ENCODE data around the gene OR5B21.

The OR5B21 gene

DNA sequence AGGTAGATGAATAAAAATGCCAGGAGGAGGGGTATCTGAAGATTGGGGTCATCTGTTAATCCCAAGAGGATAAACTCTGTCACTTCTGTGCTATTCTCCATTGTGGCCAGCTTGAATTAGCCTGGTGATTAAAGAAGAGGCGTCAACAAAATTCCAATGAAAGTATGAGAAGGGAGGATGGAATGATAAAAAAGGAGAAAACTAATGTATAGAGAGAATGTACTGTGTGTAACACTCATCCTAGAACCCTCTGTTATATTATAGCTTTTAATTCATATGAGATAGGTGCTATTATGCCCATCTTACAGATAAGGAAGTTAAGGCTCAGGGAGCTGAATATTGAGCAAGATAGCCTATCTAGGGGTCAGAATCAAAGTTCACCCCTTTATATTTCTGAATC, at the start of gene OR5B21:
OR5B21 (minus strand) TSS at position 101 of the 400 bp plus-strand sequence; CDS start at position 101, 0 bp downstream.
- Histone ChIP-seq H2AFZ (ENCODE audit: low read length, unreplicated experiment) (no peak within 1 kb of the TSS), H3K4me1 (ENCODE audit: control insufficient read depth, insufficient read depth, low read length, unreplicated experiment) (no peaks in the 10 kb centered on the region), H3K79me2 (ENCODE audit: control insufficient read depth, insufficient read depth, low read length, unreplicated experiment) (no peaks in the 10 kb centered on the region), H3K27me3 (ENCODE audit: insufficient read depth, low read length) (no peaks in the 10 kb centered on the region), H3K4me3 (ENCODE audit: low read depth, low read length) (no peak within 1 kb of the TSS), H3K27ac (ENCODE audit: low read depth, low read length) (no peak within 1 kb of the TSS), H3K36me3 (ENCODE audit: insufficient read depth, low read length) (no peaks in the 10 kb centered on the region)

DNA sequence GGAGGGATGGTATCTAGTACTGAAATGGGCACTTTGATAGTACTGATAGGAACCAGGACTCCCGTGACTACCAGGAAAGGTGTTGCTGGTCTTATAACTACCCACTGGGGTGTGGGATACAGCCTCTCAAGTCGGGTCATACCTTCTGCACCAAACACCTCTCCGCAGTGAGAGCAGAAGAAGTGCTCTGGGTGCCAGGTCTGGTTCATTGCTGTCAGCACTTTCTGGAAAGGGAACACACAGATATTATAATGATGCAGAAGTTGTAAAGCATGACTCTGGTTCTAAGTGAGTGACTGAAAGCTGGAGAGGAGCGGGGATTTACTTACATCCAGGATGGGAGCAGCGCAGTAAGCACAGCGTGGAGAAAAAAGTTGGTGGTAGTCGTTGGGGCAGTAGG, 41.7 kb upstream of the OR5B21 start:
- Histone ChIP-seq H3K27ac (ENCODE audit: low read depth, low read length) (no peak overlapping the region), H3K4me3 (ENCODE audit: low read depth, low read length) (no peak overlapping the region), H3K27me3 (ENCODE audit: insufficient read depth, low read length) (no peaks in the 10 kb centered on the region), H2AFZ (ENCODE audit: low read length, unreplicated experiment) (no peak overlapping the region), H3K36me3 (ENCODE audit: insufficient read depth, low read length) (peaks cover 36% of the 10 kb centered on the region), H3K79me2 (ENCODE audit: control insufficient read depth, insufficient read depth, low read length, unreplicated experiment) (no peaks in the 10 kb centered on the region), H3K4me1 (ENCODE audit: control insufficient read depth, insufficient read depth, low read length, unreplicated experiment) (no peaks in the 10 kb centered on the region)

DNA sequence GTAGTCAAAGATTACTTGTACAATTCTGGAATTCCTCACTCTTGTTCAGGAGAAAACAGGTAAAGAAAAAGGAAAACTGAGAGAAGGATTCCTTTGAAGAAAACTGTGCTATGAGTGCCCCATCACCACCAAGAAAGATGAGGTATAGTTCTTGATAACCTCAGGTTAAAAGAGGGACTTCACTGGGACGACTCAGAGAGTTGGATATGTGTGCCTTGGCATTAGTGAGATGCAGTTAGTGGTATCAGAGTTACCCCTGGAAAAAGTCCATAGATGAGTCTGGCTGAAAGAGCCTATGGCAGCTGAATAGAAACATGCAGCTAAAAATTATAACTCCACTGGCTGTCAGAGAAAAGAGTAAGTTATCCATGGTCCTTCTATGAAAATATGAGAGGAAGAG, 38.9 kb upstream of the OR5B21 start:
- no peaks in the 10 kb centered on the region for H3K4me1 ChIP-seq (ENCODE audit: control insufficient read depth, insufficient read depth, low read length, unreplicated experiment)
- no peaks in the 10 kb centered on the region for H3K79me2 ChIP-seq (ENCODE audit: control insufficient read depth, insufficient read depth, low read length, unreplicated experiment)
- no peak overlapping the region for H3K4me3 ChIP-seq (ENCODE audit: low read depth, low read length)
- no peak overlapping the region for H3K27ac ChIP-seq (ENCODE audit: low read depth, low read length)
- no peaks in the 10 kb centered on the region for H3K27me3 ChIP-seq (ENCODE audit: insufficient read depth, low read length)
- no peak overlapping the region for H2AFZ ChIP-seq (ENCODE audit: low read length, unreplicated experiment)
- peaks cover 36% of the 10 kb centered on the region for H3K36me3 ChIP-seq (ENCODE audit: insufficient read depth, low read length)

DNA sequence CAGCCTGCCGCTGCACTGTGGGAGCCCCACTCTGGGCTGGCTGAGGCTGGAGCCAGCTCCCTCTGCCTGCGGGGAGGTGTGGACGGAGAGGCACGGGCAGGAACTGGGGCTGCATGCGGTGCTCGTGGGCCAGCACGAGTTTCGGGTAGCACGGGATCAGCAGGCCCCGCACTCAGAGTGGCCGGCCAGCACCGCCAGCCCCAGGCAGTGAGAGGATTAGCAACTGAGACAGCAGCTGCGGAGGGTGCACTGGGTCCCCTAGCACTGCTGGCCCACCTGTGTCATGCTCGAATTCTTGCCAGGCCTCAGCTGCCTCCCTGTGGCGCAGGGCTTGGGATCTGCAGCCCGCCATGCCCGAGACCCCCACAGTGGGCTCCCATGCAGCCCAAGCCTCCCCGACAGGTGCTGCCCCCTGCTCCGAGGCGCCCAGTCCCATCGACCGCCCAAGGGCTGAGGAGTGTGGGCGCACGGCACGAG, 24.0 kb upstream of the OR5B21 start:
- Histone ChIP-seq H3K27me3 (ENCODE audit: insufficient read depth, low read length) (no peaks in the 10 kb centered on the region), H3K27ac (ENCODE audit: low read depth, low read length) (no peak overlapping the region), H3K4me3 (ENCODE audit: low read depth, low read length) (no peak overlapping the region), H3K79me2 (ENCODE audit: control insufficient read depth, insufficient read depth, low read length, unreplicated experiment) (no peaks in the 10 kb centered on the region), H2AFZ (ENCODE audit: low read length, unreplicated experiment) (no peak overlapping the region), H3K36me3 (ENCODE audit: insufficient read depth, low read length) (peaks cover 3% of the 10 kb centered on the region; the same call in 1 of the 2 replicates), H3K4me1 (ENCODE audit: control insufficient read depth, insufficient read depth, low read length, unreplicated experiment) (no peaks in the 10 kb centered on the region)

DNA sequence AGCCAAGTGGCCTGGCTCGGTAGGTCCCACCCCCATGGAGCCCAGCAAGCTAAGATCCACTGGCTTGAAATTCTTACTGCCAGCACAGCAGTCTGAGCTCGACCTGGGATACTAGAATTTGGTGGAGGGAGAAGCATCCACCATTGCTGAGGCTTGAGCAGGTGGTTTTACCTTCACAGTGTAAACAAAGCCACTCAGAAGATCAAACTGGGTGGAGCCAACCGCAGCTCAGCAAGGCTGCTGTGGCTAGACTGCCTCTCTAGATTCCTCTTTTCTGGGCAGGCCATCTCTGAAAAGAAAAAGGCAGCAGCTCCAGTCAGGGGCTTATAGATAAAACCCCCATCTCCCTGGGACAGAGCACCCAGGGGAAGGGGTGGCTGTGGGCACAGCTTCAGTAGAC, 22.3 kb upstream of the OR5B21 start:
- Histone ChIP-seq H3K4me1 (ENCODE audit: control insufficient read depth, insufficient read depth, low read length, unreplicated experiment) (no peaks in the 10 kb centered on the region), H3K79me2 (ENCODE audit: control insufficient read depth, insufficient read depth, low read length, unreplicated experiment) (no peaks in the 10 kb centered on the region), H3K4me3 (ENCODE audit: low read depth, low read length) (no peak overlapping the region), H3K36me3 (ENCODE audit: insufficient read depth, low read length) (peaks cover 3% of the 10 kb centered on the region; the same call in 1 of the 2 replicates), H3K27me3 (ENCODE audit: insufficient read depth, low read length) (no peaks in the 10 kb centered on the region), H3K27ac (ENCODE audit: low read depth, low read length) (no peak overlapping the region), H2AFZ (ENCODE audit: low read length, unreplicated experiment) (no peak overlapping the region)

DNA sequence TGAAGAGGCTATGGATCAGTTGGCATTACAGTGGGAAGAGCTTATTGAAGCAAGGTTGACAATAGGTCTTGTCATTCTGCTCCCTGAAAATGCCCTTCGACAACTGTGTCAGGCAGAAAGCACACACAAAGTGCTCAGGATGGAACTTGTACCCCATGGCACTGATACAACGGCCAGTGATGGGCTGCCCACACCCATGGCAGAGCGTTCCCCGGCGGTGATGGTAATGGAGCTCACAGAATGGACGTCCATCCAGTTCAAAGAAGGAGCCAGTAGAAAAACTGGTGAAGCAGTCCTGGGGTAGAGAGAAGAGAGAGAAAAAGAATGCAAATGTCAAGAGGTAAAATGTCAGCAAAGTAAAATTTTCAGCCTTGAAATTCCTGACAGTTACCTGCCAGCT, 19.5 kb upstream of the OR5B21 start:
- Histone ChIP-seq H3K4me3 (ENCODE audit: low read depth, low read length) (no peak overlapping the region), H3K27me3 (ENCODE audit: insufficient read depth, low read length) (no peaks in the 10 kb centered on the region), H2AFZ (ENCODE audit: low read length, unreplicated experiment) (no peak overlapping the region), H3K4me1 (ENCODE audit: control insufficient read depth, insufficient read depth, low read length, unreplicated experiment) (peaks cover 3% of the 10 kb centered on the region), H3K36me3 (ENCODE audit: insufficient read depth, low read length) (no peaks in the 10 kb centered on the region), H3K79me2 (ENCODE audit: control insufficient read depth, insufficient read depth, low read length, unreplicated experiment) (no peaks in the 10 kb centered on the region), H3K27ac (ENCODE audit: low read depth, low read length) (no peak overlapping the region)

DNA sequence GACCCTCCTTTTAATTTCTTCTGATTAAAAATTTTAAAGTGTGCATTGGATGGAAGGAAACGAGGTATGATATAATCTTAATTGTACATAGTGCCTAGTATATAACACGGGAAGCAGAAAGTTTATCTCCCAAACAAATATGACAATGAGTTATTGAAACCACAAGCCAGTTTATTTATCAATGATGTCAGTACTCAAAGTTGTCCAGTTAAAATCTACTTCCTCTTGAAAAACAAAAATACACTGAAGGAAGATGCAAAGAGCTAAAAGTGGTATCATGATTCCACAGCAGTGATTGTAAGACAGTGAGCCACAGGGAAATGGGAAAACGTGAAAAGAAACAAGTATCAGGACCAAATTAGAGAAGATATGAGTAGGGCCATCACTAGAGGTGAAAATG, 18.8 kb upstream of the OR5B21 start:
- H3K36me3 ChIP-seq (ENCODE audit: insufficient read depth, low read length): no peaks in the 10 kb centered on the region
- no peaks in the 10 kb centered on the region for H3K27me3 ChIP-seq (ENCODE audit: insufficient read depth, low read length)
- no peak overlapping the region for H2AFZ ChIP-seq (ENCODE audit: low read length, unreplicated experiment)
- no peak overlapping the region for H3K4me3 ChIP-seq (ENCODE audit: low read depth, low read length)
- peaks cover 3% of the 10 kb centered on the region for H3K4me1 ChIP-seq (ENCODE audit: control insufficient read depth, insufficient read depth, low read length, unreplicated experiment)
- H3K79me2 ChIP-seq (ENCODE audit: control insufficient read depth, insufficient read depth, low read length, unreplicated experiment): no peaks in the 10 kb centered on the region
- no peak overlapping the region for H3K27ac ChIP-seq (ENCODE audit: low read depth, low read length)

DNA sequence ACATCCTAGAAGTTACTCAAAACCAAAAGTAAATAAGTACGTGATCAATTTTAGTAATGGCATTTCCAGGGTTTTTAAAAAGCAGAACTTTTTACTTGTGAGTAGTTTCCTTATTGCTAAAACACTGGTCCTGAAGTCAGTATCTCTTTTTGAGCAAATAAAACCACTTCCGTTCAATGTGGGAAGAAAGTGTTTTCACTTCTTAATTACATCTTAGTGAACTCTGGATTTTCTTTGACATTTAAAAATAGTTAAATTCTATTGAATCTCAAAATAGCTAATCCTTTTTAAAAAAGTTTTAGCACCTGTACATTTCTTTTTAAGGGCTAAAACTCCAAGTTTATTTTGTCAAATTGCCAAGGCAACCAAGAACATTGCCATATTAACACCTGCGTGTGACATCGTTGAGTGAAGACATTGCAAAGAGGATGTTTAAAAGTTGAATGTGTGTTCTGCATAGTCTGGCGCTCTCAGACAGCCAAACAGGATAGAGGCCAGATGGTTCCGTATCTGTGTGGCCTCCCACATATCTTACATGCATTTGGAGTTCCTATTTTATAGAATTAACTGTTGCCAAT, 17.2 kb upstream of the OR5B21 start:
- Histone ChIP-seq H3K27ac (ENCODE audit: low read depth, low read length) (no peak overlapping the region), H3K4me1 (ENCODE audit: control insufficient read depth, insufficient read depth, low read length, unreplicated experiment) (peaks cover 3% of the 10 kb centered on the region), H3K4me3 (ENCODE audit: low read depth, low read length) (no peak overlapping the region), H3K27me3 (ENCODE audit: insufficient read depth, low read length) (no peaks in the 10 kb centered on the region), H3K79me2 (ENCODE audit: control insufficient read depth, insufficient read depth, low read length, unreplicated experiment) (no peaks in the 10 kb centered on the region), H3K36me3 (ENCODE audit: insufficient read depth, low read length) (no peaks in the 10 kb centered on the region), H2AFZ (ENCODE audit: low read length, unreplicated experiment) (peak overlapping the region; percentile 43)

DNA sequence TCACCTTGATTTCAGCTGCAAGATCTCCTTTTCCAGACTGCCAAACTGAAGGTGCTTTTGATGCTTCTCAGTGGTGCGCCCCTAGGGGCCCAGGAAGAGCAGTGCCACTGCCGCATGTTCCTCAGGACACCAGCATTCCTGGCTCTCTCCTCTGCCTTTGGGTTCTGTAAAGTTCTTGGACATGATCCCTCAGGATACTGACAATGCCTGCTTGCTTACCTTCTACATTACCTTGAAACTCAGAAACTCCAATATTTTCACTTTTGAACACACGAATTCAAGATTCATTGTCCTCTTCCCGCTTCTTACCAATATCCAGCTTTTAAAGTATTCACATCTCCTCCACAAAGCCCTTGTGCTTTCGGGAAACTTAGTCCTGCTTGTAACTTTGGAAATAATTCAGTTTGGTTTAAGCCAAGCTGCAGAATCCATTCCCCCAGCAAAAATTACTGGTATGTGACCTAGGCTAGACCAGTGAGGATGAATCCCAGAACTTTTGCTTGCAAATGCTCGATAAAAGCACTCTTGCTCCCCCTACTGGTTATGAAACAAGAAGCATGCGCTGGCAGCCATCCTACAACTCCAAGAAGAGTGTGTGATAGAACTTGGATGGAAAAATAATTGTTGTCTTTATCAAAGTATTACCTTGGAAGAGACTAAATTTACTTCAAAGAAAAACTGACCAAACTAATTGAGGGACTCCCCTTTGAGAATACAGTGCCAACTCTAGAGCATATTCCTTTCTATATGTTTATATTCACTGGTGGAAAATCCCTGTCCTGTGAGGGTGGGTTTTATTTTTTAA, 16.5 kb upstream of the OR5B21 start:
- peak overlapping the region; percentile 49 for H3K4me3 ChIP-seq (ENCODE audit: low read depth, low read length)

DNA sequence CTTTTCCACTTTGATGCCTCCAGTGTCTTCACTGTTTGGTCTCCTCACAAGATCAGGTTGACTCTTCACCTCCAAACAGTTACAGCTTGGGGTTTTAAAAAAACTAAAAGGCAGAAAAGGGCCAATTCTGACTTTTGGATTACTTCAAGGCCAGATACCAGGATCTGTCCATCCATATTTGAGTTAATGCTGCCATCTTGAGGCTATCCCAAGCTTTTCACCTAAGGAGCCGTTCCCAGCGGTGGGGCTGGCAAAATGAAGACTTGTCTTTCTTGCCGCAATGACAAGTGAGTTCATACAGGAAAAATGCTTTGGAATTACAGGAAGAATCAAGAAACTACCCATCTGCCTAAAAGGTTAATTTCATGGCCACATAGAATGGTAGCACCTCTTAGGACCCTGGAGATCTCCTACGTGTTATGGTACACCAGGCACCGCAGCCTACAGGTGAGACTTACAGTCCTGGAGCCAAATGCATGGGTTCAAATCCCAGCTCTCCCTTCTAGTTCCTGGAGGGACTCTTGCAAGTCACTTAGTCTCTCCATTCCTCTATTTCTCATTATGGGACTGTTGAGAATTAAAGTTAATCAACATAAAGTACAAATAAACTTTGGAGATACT, 6.0 kb upstream of the OR5B21 start:
- Histone ChIP-seq H3K79me2 (ENCODE audit: control insufficient read depth, insufficient read depth, low read length, unreplicated experiment) (no peaks in the 10 kb centered on the region), H3K27ac (ENCODE audit: low read depth, low read length) (no peak overlapping the region), H3K27me3 (ENCODE audit: insufficient read depth, low read length) (0 out of 2 replicates have a peak, but pooled peaks cover 2% of the 10 kb centered on the region), H3K4me3 (ENCODE audit: low read depth, low read length) (no peak overlapping the region), H3K36me3 (ENCODE audit: insufficient read depth, low read length) (no peaks in the 10 kb centered on the region), H3K4me1 (ENCODE audit: control insufficient read depth, insufficient read depth, low read length, unreplicated experiment) (no peaks in the 10 kb centered on the region), H2AFZ (ENCODE audit: low read length, unreplicated experiment) (peak overlapping the region; percentile 19)

More for the DNA sequence above, 16.5 kb upstream of the OR5B21 start:
- H3K27me3 ChIP-seq (ENCODE audit: insufficient read depth, low read length): no peaks in the 10 kb centered on the region
- no peaks in the 10 kb centered on the region for H3K79me2 ChIP-seq (ENCODE audit: control insufficient read depth, insufficient read depth, low read length, unreplicated experiment)
- no peak overlapping the region for H3K27ac ChIP-seq (ENCODE audit: low read depth, low read length)
- H2AFZ ChIP-seq (ENCODE audit: low read length, unreplicated experiment): peak overlapping the region; percentile 54
- H3K36me3 ChIP-seq (ENCODE audit: insufficient read depth, low read length): no peaks in the 10 kb centered on the region
- H3K4me1 ChIP-seq (ENCODE audit: control insufficient read depth, insufficient read depth, low read length, unreplicated experiment): peaks cover 3% of the 10 kb centered on the region
